ENCODE results near the gene PPP2R3B. TPM values are rescaled to one million over a fixed set of nuclear protein-coding genes. Genes with fewer than 3 reads are reported as not detected.

PPP2R3B gene
- total RNA-seq, 4 donors from 2014 or later, result 4.0 to 65.2 (median 13.1) TPM

DNA sequence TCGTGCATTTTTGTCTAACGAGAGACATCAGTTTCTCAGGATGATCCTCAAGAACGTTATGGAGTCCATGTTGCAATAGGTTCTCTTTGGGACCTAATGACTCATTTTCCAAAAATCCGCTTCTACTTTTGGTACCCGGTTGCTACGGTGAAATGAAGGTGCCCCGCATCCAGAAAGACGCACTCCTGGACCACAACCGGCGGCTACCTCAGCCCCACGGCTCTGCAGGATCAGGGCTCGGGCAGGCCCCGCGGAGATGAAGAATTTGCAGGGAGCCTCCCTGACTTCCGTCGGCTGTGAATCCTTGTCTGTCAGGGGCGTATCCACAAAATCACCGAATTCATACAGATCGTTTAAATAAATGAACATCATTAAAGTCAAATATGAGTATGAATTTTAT is 83.7 kb downstream of the PPP2R3B start:
- no peak for DNase-seq
- Histone ChIP-seq H3K4me1 (no peaks in the 10 kb centered on the region), H3K27me3 (no peaks in the 10 kb centered on the region), H3K9me3 (no peaks in the 10 kb centered on the region), H3K27ac (no peak overlapping the region), H3K4me3 (no peak overlapping the region), H3K36me3 (peaks cover 0 to 69% (median 0%) of the 10 kb centered on the region in 3 donors)
- TF ChIP-seq, protein P1, sequence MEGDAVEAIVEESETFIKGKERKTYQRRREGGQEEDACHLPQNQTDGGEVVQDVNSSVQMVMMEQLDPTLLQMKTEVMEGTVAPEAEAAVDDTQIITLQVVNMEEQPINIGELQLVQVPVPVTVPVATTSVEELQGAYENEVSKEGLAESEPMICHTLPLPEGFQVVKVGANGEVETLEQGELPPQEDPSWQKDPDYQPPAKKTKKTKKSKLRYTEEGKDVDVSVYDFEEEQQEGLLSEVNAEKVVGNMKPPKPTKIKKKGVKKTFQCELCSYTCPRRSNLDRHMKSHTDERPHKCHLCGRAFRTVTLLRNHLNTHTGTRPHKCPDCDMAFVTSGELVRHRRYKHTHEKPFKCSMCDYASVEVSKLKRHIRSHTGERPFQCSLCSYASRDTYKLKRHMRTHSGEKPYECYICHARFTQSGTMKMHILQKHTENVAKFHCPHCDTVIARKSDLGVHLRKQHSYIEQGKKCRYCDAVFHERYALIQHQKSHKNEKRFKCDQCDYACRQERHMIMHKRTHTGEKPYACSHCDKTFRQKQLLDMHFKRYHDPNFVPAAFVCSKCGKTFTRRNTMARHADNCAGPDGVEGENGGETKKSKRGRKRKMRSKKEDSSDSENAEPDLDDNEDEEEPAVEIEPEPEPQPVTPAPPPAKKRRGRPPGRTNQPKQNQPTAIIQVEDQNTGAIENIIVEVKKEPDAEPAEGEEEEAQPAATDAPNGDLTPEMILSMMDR (IDR thresholded peaks at IDR 0.05), result no peak
- no peak for TF ChIP-seq POLR2A (IDR thresholded peaks at IDR 0.05)

DNA sequence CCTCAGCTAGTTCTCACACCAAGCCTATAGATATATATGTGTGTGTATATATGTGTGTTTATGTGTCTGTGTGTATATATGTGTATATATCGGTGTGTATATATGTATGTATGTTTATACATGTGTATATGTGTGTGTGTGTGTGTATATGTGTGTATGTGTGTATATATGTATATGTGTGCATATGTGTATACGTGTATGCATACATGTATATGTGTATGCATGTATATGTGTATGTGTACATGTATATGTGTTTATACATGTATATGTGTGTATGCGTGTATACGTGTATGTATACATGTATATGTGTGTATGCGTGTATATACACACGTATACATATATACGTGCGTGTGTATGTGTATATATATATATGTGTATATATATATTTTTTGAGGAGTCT is 86.4 kb downstream of the PPP2R3B start:
- no peaks in the 10 kb centered on the region for H3K4me1 ChIP-seq
- H3K9me3 ChIP-seq, result no peaks in the 10 kb centered on the region
- peaks cover 0 to 46% (median 0%) of the 10 kb centered on the region in 3 donors for H3K36me3 ChIP-seq
- H3K4me3 ChIP-seq, result no peak overlapping the region
- no peak for TF ChIP-seq POLR2A (IDR thresholded peaks at IDR 0.05)
- TF ChIP-seq, protein P1 (IDR thresholded peaks at IDR 0.05), result no peak
- H3K27ac ChIP-seq, result no peak overlapping the region
- DNase-seq, result no peak
- no peaks in the 10 kb centered on the region for H3K27me3 ChIP-seq

- Histone ChIP-seq H3K36me3 (peaks cover 0 to 33% (median 0%) of the 10 kb centered on the region in 3 donors), H3K4me1 (no peaks in the 10 kb centered on the region), H3K9me3 (no peaks in the 10 kb centered on the region), H3K4me3 (no peak overlapping the region), H3K27me3 (no peaks in the 10 kb centered on the region), H3K27ac (no peak overlapping the region)
- DNase-seq, result no peak
- TF ChIP-seq POLR2A (IDR thresholded peaks at IDR 0.05), result no peak
- TF ChIP-seq, protein P1 (IDR thresholded peaks at IDR 0.05), result no peak
These were observed 87.7 kb downstream of the PPP2R3B start for GRCh38 chrX:298993-299392.

GRCh38 chrX:295136-295535 is 91.6 kb downstream of the PPP2R3B start:
- no peak for DNase-seq
- no peaks in the 10 kb centered on the region for H3K27me3 ChIP-seq
- no peak overlapping the region for H3K27ac ChIP-seq
- no peaks in the 10 kb centered on the region for H3K9me3 ChIP-seq
- H3K4me1 ChIP-seq, result no peaks in the 10 kb centered on the region
- TF ChIP-seq, protein P1 (IDR thresholded peaks at IDR 0.05), result no peak
- TF ChIP-seq POLR2A (IDR thresholded peaks at IDR 0.05), result no peak
- peaks cover 0 to 49% (median 0%) of the 10 kb centered on the region in 3 donors for H3K36me3 ChIP-seq
- no peak overlapping the region for H3K4me3 ChIP-seq

GRCh38 chrX:292900-293897 is 93.5 kb downstream of the PPP2R3B start:
- TF ChIP-seq, protein P1 (IDR thresholded peaks at IDR 0.05), result no peak
- TF ChIP-seq POLR2A (IDR thresholded peaks at IDR 0.05), result no peak
- DNase-seq, result peak in 1 of 3 donors; percentile 40
- H3K27me3 ChIP-seq, result no peaks in the 10 kb centered on the region
- H3K36me3 ChIP-seq, result peaks cover 0 to 58% (median 0%) of the 10 kb centered on the region in 3 donors
- H3K4me1 ChIP-seq, result no peaks in the 10 kb centered on the region
- no peak overlapping the region for H3K4me3 ChIP-seq
- no peak overlapping the region for H3K27ac ChIP-seq
- H3K9me3 ChIP-seq, result no peaks in the 10 kb centered on the region

Measured in Peyer's patch (tissue), 4 donors.